GM19328 (cell line): Measurements from ENCODE around the gene SLC9A5.

Source experiments
- ATAC-seq: cut with Tn5 transposase; IDR thresholded peaks from one replicate; pipeline ENCODE4 v1.9.1; 2021; ENCODE audit warnings: mild to moderate bottlenecking, moderate library complexity; ENCODE audit not compliant: unreplicated experiment

SLC9A5 gene, protein sequence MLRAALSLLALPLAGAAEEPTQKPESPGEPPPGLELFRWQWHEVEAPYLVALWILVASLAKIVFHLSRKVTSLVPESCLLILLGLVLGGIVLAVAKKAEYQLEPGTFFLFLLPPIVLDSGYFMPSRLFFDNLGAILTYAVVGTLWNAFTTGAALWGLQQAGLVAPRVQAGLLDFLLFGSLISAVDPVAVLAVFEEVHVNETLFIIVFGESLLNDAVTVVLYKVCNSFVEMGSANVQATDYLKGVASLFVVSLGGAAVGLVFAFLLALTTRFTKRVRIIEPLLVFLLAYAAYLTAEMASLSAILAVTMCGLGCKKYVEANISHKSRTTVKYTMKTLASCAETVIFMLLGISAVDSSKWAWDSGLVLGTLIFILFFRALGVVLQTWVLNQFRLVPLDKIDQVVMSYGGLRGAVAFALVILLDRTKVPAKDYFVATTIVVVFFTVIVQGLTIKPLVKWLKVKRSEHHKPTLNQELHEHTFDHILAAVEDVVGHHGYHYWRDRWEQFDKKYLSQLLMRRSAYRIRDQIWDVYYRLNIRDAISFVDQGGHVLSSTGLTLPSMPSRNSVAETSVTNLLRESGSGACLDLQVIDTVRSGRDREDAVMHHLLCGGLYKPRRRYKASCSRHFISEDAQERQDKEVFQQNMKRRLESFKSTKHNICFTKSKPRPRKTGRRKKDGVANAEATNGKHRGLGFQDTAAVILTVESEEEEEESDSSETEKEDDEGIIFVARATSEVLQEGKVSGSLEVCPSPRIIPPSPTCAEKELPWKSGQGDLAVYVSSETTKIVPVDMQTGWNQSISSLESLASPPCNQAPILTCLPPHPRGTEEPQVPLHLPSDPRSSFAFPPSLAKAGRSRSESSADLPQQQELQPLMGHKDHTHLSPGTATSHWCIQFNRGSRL

GRCh38 chr16:67248401-67249177, at the start of gene SLC9A5:
TSS of gene SLC9A5 (plus strand) at chr16:67248979. CDS start at chr16:67249015, 36 bp downstream.
- ATAC-seq = no peak

DNA sequence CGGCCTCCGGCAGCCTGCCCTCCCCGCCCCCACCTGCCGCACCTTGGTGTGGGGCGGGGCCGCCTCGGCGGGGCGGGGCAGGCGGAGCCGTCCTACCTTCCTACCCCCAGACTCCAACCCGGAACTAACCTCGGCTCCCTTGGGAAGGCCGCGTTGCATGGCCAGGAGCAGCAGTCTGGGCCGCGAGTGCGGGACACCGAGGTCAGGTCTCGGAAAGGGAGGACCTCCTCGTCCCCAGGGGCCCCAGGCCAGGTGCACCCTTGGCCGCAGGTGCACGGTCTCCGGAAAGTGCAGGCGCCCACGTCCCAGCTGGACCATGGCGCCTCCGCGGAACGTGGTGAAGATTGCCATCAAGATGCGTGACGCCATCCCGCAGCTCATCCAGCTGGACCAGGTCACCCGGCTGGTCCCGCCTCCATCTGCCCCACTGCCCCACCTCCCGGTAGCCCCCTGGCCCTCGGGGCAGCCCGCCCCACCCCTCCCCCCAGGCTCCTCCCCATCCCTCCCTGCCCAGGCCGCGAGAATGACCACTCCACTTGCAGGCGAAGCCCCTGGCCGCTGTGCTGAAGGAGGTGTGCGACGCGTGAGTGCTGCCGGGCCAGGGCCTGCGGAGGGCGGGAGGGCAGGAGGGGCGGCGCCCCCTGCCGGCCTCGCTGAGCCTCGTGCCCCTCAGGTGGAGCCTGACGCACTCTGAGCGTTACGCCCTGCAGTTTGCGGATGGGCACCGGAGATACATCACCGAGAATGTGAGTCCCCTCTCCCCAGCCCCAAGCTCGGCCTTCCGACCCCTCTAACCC, 49.6 kb upstream of the SLC9A5 start, which contains the start of gene ELMO3:
ELMO3 (plus strand) TSS at position 121 of the 797 bp plus-strand sequence; CDS start at position 317, 196 bp downstream.
- no peak for ATAC-seq

GRCh38 chr16:67199808-67200198, 49.0 kb upstream of the SLC9A5 start:
- no peak for ATAC-seq

DNA sequence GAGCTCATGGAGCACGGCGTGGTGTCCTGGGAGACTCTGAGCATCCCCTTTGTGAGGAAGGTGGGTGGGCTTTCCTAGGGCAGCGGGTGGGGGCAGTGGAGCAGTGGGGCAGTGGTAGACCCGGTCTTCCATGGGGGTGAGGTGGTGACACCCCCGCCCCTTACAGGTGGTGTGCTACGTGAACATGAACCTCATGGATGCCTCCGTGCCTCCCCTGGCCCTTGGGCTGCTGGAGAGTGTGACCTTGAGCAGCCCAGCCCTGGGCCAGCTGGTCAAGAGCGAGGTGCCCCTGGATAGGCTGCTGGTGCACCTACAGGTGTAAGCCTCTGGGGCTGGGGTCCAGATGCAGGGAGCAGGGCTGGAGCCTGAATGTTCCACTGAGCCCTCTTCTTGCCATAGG, 48.3 kb upstream of the SLC9A5 start:
- ATAC-seq = no peak

- no peak for ATAC-seq
These were observed 47.1 kb upstream of the SLC9A5 start for GRCh38 chr16:67201411-67202345.

GRCh38 chr16:67202426-67202825, 46.4 kb upstream of the SLC9A5 start:
- ATAC-seq = no peak

GRCh38 chr16:67202956-67203493, 45.8 kb upstream of the SLC9A5 start:
- ATAC-seq = no peak

- no peak for ATAC-seq
These were observed 44.7 kb upstream of the SLC9A5 start for GRCh38 chr16:67204076-67204475.

DNA sequence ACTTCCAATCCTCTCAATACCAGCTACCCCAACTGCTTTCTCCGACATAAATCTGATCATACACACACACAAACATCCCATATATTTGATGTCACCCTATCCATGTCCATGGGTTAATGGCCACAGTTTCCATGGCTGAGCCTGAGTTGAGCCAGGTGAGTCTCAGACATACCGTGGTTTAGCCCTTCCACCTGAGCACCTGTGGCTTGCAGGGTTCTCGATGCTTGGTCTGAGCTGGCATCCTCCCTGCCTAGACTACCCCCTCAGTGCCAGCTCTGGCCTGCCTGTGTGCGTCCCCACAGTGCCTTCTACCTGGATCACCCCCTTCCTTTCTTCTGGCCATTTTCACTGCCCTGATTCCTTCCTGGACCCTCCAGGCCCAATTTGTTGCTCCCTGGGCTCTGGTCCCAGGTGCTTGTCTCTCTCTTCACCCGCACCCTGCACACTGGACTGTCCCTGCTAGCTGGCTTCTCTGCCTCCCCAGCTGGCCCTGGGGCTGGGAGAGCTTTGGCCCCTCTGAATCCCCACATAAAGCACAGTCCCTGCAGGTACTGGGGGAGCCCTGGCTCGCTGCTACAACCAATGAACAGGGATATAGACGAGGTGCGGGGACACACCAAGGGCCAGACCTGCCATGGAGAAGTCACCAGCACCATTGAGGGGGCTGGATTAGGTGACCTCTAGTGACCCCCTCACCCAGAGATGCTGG, 42.5 kb upstream of the SLC9A5 start:
- no peak for ATAC-seq

DNA sequence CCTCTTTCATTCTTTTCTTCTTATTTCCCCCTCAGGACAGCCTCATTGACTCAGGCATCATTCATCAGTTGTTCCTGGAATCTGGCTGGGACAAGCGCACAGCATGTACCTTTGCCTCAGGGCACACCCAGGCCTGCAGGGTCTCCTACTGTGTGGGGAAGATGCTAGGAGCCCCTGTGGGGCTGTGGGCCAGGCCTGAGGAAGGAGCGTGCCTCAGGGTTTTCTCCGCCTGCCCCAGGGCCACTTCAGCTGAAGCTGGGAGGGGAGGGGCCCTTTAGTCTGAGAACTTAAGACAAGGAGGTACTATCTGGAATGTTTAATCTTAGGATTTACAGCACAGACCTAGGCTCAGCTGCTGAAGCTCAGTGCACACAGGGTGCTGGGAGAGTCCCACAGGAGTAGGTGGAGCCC, 41.9 kb upstream of the SLC9A5 start:
- no peak for ATAC-seq

DNA sequence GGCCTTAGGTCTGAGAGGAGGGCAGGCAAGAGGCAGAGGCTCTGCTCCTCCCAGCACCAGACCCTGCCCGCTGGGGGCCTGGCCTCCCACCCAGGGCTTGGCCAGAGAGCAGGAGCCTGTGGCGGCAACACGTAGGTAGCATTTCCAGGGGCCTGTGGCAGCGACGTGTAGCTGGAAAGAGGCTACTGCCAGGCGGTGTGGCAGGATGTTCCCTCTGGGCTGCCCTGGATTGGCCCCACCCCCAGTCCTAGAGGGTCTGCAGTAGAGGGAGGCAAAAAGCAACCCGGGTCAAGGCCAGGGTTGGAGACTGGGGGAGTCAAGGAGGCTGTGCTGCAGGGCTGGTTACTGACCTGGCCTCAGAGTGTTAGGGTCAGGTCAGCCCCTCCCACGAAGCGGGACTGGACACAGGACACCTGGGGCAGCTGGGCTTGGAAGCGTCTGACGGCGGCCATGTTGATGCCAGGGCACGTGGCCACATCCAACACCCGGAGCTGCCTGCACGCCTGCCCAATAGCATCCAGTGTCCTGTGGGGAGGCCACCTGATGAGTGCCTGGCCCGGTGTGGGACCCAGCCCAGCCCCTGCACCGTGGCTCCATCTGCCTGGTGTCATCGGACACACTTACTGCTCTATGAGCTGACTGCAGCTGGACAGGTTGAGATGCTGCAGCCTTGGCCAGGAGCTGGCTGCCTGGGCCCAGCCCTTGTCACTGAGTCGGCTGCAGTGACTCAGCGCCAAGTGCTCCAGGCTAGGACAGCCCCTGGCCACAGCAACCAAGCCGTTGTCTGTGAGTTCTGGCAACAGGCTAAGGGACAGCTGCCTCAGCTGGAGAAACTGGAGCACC, 41.3 kb upstream of the SLC9A5 start:
- ATAC-seq = no peak

- no peak for ATAC-seq
These were observed 40.5 kb upstream of the SLC9A5 start for GRCh38 chr16:67208154-67208896.

DNA sequence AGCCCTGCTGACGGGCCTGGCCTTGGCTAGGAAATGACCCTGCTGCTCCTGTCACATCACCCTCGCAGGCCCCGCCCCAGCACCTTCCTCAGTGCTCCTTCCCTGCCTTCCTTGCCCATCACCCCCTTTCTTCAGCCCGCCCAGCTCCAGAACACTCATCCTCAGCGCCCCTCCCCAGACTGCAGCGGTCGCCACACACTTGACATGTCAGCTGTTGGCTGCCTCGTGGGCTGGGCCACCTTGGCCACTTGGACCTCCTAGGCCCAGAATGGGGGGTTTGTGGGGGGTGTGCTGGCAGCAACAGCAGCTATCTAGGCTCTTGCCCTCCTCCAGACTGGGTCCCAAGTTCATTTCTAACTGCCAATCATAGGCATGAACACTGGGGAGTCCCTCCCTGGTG, 39.2 kb upstream of the SLC9A5 start:
- ATAC-seq = no peak

DNA sequence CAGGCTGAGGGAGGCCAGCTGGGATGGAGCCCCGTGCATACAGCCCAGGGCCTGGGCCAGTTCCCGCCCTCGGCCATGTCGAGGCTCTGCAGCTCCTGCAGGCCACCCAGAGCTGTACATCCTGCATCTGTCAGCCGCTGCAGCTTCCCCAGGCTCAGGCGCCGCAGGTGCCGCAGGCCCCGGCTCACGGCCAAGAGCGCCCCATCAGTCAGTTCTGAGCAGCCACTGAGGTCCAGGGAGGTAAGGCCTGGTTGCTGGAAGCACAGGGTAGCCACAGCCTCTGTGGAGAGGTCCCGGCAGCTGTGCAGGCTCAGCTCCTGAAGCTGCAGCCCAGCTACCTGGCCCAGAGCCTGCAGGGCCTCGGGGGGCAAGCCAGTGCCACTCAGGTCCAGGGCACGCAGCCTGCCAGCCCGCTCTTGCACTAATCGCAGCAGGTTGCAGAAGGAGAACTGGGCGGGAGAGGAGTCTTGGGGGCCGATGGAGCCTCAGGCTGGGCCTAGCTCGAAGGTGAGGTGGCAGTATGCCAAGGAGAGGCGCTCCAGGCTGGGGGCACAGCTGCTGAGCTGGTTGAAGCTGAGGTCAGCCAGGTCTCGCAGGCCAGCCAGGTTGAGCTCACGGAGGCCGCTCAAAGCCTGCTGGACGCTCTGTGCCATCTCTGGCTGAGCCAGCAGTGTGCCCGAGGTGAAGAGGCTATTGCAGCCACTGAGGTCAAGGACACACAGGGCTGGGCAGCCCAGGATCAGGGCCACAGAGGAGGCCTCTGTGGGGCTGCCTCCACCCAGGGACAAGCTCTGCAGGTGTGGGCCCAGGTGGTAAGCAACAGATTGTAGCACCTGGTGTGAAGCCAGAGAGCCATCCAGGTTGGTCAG, 38.5 kb upstream of the SLC9A5 start:
- ATAC-seq = no peak

DNA sequence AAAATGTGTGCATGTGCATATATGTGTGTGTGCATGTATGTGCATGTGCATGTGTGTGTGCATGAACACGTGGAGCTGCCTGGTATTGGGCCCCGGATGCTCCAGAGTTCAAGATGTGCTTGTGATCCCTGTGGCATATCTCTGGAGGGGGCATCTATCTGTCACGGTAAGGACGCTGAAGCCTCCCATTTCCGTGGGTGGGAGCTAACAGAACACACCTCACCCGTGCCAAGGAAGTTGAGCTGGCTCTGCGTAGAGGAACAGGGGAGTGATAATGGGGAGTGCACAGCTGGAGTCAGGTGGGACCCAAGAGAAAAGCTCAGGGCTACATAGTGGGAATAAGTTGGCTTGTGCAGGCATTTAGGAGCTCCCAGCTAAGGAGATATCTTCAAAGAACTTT, 37.1 kb upstream of the SLC9A5 start:
- ATAC-seq = no peak

GRCh38 chr16:67212766-67213165, 36.0 kb upstream of the SLC9A5 start:
- no peak for ATAC-seq
